WTC11 (cell line): Measurements from ENCODE around the gene TARBP1.

Experiments used
- CREB1 ChIP-seq: sonication (generic); formaldehyde crosslinking; IDR thresholded peaks from 2 replicates; pipeline ENCODE4 v1.8.0; 2023; ENCODE audit warnings: mild to moderate bottlenecking, missing genetic modification reagents
- FOXJ3 ChIP-seq: sonication (generic); formaldehyde crosslinking; IDR thresholded peaks from 2 replicates; pipeline ENCODE4 v1.9.0; 2021; ENCODE audit warnings: missing genetic modification reagents, mild to moderate bottlenecking, borderline replicate concordance
- HMGA2 ChIP-seq: fragments of 250-450 bp; sonication (Bioruptor Pico); IDR thresholded peaks from 2 replicates; pipeline ENCODE4 v1.4.0; 2021; ENCODE audit warnings: mild to moderate bottlenecking, moderate library complexity
- SMAD4 ChIP-seq: sonication (generic); formaldehyde crosslinking; IDR thresholded peaks from 2 replicates; pipeline ENCODE4 v1.8.0; 2022; ENCODE audit warnings: mild to moderate bottlenecking, missing genetic modification reagents
- SOX15 ChIP-seq: fragments of 250-450 bp; sonication (Bioruptor Pico); IDR thresholded peaks from 2 replicates; pipeline ENCODE4 v1.9.0; 2021; ENCODE audit warnings: mild to moderate bottlenecking
- ZBTB21 ChIP-seq: sonication (generic); formaldehyde crosslinking; IDR thresholded peaks from 2 replicates; pipeline ENCODE4 v1.8.1; 2023; ENCODE audit warnings: mild to moderate bottlenecking, missing genetic modification reagents, borderline replicate concordance
- ZNF263 ChIP-seq: sonication (generic); formaldehyde crosslinking; IDR thresholded peaks from 2 replicates; pipeline ENCODE4 v1.8.1; 2022; ENCODE audit warnings: low read depth, mild to moderate bottlenecking, moderate library complexity, missing genetic modification reagents
- TF ChIP-seq, protein P1 (sequence below): fragments of 200-600 bp; IDR thresholded peaks from 2 replicates; pipeline ENCODE4 v1.8.0; 2022; ENCODE audit warnings: antibody characterized with exemption
- TF ChIP-seq, protein P2 (sequence below): sonication (generic); formaldehyde crosslinking; IDR thresholded peaks from 2 replicates; pipeline ENCODE4 v1.8.0; 2022; ENCODE audit warnings: mild to moderate bottlenecking, missing genetic modification reagents
- TF ChIP-seq, protein P3 (sequence below): sonication (generic); formaldehyde crosslinking; IDR thresholded peaks from 2 replicates; pipeline ENCODE4 v1.8.1; 2023; ENCODE audit warnings: mild to moderate bottlenecking, missing genetic modification reagents, moderate library complexity

DNA sequence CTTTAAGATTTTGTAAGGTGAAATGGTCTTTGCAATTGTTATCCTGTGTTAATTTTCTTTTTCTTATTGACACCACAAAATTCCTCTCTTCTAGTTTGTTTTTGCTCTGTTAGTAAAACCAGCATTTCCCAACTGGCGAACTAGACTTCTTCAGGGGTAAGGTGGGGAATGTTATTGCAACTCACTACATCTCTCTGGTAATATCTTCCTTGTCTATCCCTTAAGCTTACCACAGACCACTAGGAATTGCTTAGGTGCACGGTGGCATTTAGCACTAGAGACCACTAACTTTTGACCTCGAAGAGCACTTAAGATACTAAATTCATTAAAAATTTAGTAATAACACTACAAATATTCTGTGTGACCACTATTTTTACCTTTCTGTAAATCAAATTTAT, 109.9 kb downstream of the TARBP1 start:
- TF ChIP-seq, protein P1, sequence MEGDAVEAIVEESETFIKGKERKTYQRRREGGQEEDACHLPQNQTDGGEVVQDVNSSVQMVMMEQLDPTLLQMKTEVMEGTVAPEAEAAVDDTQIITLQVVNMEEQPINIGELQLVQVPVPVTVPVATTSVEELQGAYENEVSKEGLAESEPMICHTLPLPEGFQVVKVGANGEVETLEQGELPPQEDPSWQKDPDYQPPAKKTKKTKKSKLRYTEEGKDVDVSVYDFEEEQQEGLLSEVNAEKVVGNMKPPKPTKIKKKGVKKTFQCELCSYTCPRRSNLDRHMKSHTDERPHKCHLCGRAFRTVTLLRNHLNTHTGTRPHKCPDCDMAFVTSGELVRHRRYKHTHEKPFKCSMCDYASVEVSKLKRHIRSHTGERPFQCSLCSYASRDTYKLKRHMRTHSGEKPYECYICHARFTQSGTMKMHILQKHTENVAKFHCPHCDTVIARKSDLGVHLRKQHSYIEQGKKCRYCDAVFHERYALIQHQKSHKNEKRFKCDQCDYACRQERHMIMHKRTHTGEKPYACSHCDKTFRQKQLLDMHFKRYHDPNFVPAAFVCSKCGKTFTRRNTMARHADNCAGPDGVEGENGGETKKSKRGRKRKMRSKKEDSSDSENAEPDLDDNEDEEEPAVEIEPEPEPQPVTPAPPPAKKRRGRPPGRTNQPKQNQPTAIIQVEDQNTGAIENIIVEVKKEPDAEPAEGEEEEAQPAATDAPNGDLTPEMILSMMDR = no peak
- TF ChIP-seq, protein P2, sequence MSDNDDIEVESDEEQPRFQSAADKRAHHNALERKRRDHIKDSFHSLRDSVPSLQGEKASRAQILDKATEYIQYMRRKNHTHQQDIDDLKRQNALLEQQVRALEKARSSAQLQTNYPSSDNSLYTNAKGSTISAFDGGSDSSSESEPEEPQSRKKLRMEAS = no peak
- no peak for TF ChIP-seq HMGA2
- no peak for TF ChIP-seq SOX15 (CRISPR knock-in tag)
- TF ChIP-seq ZNF263 (CRISPR knock-in tag) = no peak
- TF ChIP-seq, protein P3, sequence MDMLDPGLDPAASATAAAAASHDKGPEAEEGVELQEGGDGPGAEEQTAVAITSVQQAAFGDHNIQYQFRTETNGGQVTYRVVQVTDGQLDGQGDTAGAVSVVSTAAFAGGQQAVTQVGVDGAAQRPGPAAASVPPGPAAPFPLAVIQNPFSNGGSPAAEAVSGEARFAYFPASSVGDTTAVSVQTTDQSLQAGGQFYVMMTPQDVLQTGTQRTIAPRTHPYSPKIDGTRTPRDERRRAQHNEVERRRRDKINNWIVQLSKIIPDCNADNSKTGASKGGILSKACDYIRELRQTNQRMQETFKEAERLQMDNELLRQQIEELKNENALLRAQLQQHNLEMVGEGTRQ (CRISPR knock-in tag) = no peak
- TF ChIP-seq FOXJ3 (CRISPR knock-in tag) = no peak
- no peak for TF ChIP-seq ZBTB21
- TF ChIP-seq CREB1 (CRISPR knock-in tag) = no peak
- TF ChIP-seq SMAD4 (CRISPR knock-in tag) = no peak
